Uterus (tissue), 2 donors: ENCODE measurements around the gene PRDM2.

Experiments used
- POLR2A ChIP-seq, 2 donors: fragments of 450-650 bp; IDR thresholded peaks; one replicate each; pipeline ENCODE4 v1.6.1; 2016; ENCODE audit warnings: antibody characterized with exemption in 2 of 2, mild to moderate bottlenecking in 1 of 2, moderate library complexity in 1 of 2
- TF ChIP-seq, protein P1 (sequence below), 4 experiments: fragments of 200-600 bp in 2 of 4; fragments of 450-650 bp in 2 of 4; sonication (generic) in 2 of 4; IDR thresholded peaks; one replicate each; pipeline ENCODE4 v1.5.1; 2016 to 2019; ENCODE audit warnings: antibody characterized with exemption in 4 of 4, mild to moderate bottlenecking in 2 of 4, moderate library complexity in 1 of 4

DNA sequence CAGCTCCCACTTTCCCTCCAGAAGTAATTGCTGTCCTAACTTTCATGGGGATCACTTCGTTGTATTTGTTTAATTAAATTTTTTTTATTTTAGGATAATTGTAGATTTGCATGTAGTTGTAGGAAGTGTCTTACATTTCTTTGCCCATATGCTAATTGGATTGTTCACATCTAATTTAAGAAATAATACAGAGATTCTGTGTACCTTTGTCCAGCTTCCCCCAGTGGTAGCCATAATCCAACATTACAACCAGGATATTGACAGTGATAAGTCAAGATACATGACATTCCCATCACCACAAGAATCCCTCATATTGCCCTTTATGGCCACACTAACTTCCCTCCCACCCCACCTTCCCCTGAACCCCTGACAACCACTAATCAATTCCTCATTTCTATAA is 136.6 kb downstream of the PRDM2 start:
- TF ChIP-seq, protein P1, sequence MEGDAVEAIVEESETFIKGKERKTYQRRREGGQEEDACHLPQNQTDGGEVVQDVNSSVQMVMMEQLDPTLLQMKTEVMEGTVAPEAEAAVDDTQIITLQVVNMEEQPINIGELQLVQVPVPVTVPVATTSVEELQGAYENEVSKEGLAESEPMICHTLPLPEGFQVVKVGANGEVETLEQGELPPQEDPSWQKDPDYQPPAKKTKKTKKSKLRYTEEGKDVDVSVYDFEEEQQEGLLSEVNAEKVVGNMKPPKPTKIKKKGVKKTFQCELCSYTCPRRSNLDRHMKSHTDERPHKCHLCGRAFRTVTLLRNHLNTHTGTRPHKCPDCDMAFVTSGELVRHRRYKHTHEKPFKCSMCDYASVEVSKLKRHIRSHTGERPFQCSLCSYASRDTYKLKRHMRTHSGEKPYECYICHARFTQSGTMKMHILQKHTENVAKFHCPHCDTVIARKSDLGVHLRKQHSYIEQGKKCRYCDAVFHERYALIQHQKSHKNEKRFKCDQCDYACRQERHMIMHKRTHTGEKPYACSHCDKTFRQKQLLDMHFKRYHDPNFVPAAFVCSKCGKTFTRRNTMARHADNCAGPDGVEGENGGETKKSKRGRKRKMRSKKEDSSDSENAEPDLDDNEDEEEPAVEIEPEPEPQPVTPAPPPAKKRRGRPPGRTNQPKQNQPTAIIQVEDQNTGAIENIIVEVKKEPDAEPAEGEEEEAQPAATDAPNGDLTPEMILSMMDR (IDR thresholded peaks at IDR 0.05), result no peak
- TF ChIP-seq POLR2A (IDR thresholded peaks at IDR 0.05), result no peak
